DND-41 (cell line): Measurements from ENCODE around the gene REST.

Experiments
- ATAC-seq: fragments of 200-7000 bp; cut with Tn5 transposase; 3 replicates; pipeline ENCODE4 v1.9.1; 2021; ENCODE audit warnings: low read depth; ENCODE audit not compliant: insufficient read depth
- DNase-seq: peaks from one replicate; pipeline ENCODE4 v3.0.0-alpha.2; 2020
- H2AFZ ChIP-seq: 2 replicates; pipeline ENCODE4 v1.6.0; 2012; ENCODE audit warnings: low read depth, low read length
- H3K27ac ChIP-seq: 2 replicates; pipeline ENCODE4 v1.5.1; 2012; ENCODE audit warnings: low read length, inconsistent platforms
- H3K27me3 ChIP-seq: fragments of 200-600 bp; sonication (generic); 2 replicates; pipeline ENCODE4 v1.6.0; 2012; ENCODE audit warnings: low read length, mild to moderate bottlenecking, inconsistent platforms; ENCODE audit not compliant: insufficient read depth, poor library complexity
- H3K36me3 ChIP-seq: 2 replicates; pipeline ENCODE4 v1.5.1; 2012; ENCODE audit warnings: low read length, inconsistent platforms; ENCODE audit not compliant: insufficient read depth
- H3K4me1 ChIP-seq: 2 replicates; pipeline ENCODE4 v1.5.1; 2012; ENCODE audit warnings: mild to moderate bottlenecking, low read length; ENCODE audit not compliant: insufficient read depth
- H3K4me2 ChIP-seq: 2 replicates; pipeline ENCODE4 v1.6.0; 2012; ENCODE audit warnings: mild to moderate bottlenecking, moderate library complexity, low read length, inconsistent platforms; ENCODE audit not compliant: insufficient read depth
- H3K4me3 ChIP-seq, 2 experiments: fragments of 200-600 bp in 1 of 2; shearing (Covaris generic) in 1 of 2; 2 replicates each; pipeline ENCODE4 v1.5.1; 2012 to 2016; ENCODE audit warnings: inconsistent platforms in 2 of 2, low read length in 2 of 2, mild to moderate bottlenecking in 2 of 2, low read depth in 1 of 2, moderate library complexity in 1 of 2
- H3K79me2 ChIP-seq: 2 replicates; pipeline ENCODE4 v1.6.0; 2012; ENCODE audit warnings: low read length, inconsistent platforms; ENCODE audit not compliant: insufficient read depth
- H3K9ac ChIP-seq: 2 replicates; pipeline ENCODE4 v1.6.0; 2012; ENCODE audit warnings: low read depth, mild to moderate bottlenecking, inconsistent platforms, low read length, moderate library complexity
- H3K9me3 ChIP-seq: 2 replicates; pipeline ENCODE4 v1.5.1; 2012; ENCODE audit warnings: low read length, moderate library complexity, mild to moderate bottlenecking, inconsistent platforms; ENCODE audit not compliant: insufficient read depth, severe bottlenecking
- H4K20me1 ChIP-seq: 2 replicates; pipeline ENCODE4 v1.6.0; 2012; ENCODE audit warnings: low read length; ENCODE audit not compliant: insufficient read depth
- CTCF ChIP-seq: IDR thresholded peaks from 2 replicates; pipeline ENCODE4 v1.5.1; 2012; ENCODE audit warnings: borderline replicate concordance, low read length, moderate library complexity, mild to moderate bottlenecking; ENCODE audit not compliant: poor library complexity, severe bottlenecking; ENCODE audit errors: extremely low read depth
- EZH2 ChIP-seq: IDR thresholded peaks from 3 replicates; pipeline ENCODE4 v1.6.1; 2012; ENCODE audit warnings: borderline replicate concordance, low read depth, mild to moderate bottlenecking, moderate library complexity, low read length, inconsistent platforms; ENCODE audit not compliant: severe bottlenecking

Gene REST

GRCh38 chr4:56995525-56995924 is 87.8 kb downstream of the REST start:
- peaks cover 89% of the 10 kb centered on the region for H3K36me3 ChIP-seq
- H3K4me3 ChIP-seq, result no peak overlapping the region
- no peaks in the 10 kb centered on the region for H3K4me1 ChIP-seq
- no peak overlapping the region for H3K27ac ChIP-seq
- peaks cover 23% of the 10 kb centered on the region for H4K20me1 ChIP-seq
- TF ChIP-seq EZH2 (no peak), CTCF (no peak)
- H3K27me3 ChIP-seq, result no peaks in the 10 kb centered on the region
- ATAC-seq (no peak), DNase-seq (no peak)
- no peak overlapping the region for H3K4me2 ChIP-seq
- H3K9me3 ChIP-seq, result no peaks in the 10 kb centered on the region
- H3K79me2 ChIP-seq, result peaks cover 59% of the 10 kb centered on the region
- H3K9ac ChIP-seq, result no peak overlapping the region
- no peak overlapping the region for H2AFZ ChIP-seq

DNA sequence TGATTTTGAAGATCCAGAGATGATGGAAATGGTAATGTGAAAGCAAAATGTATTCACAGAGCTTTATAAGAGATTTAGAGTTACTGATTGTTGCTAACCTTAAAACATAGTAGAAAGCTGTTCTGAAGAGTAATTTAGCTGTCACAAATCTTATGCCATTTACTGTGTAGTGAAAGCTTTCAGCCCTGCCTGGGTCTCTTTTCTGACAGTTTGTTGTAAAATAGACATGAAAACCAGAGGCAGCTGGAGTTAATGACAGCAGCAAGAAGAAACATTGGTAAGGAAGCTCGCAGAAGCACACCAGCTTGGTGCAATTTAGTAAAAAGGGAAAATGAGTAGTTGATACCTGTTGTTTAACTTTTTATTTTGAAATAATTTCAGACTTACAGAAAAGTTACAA is 92.1 kb downstream of the REST start:
- H3K4me2 ChIP-seq, result no peak overlapping the region
- ATAC-seq (no peak), DNase-seq (no peak)
- peaks cover 28% of the 10 kb centered on the region for H3K79me2 ChIP-seq
- peaks cover 14% of the 10 kb centered on the region for H4K20me1 ChIP-seq
- H3K27ac ChIP-seq, result no peak overlapping the region
- no peak overlapping the region for H3K4me3 ChIP-seq
- H3K9me3 ChIP-seq, result no peaks in the 10 kb centered on the region
- no peak overlapping the region for H3K9ac ChIP-seq
- no peaks in the 10 kb centered on the region for H3K27me3 ChIP-seq
- H3K36me3 ChIP-seq, result peaks cover 90% of the 10 kb centered on the region
- H3K4me1 ChIP-seq, result no peaks in the 10 kb centered on the region
- no peak overlapping the region for H2AFZ ChIP-seq
- TF ChIP-seq CTCF (no peak), EZH2 (no peak)

DNA sequence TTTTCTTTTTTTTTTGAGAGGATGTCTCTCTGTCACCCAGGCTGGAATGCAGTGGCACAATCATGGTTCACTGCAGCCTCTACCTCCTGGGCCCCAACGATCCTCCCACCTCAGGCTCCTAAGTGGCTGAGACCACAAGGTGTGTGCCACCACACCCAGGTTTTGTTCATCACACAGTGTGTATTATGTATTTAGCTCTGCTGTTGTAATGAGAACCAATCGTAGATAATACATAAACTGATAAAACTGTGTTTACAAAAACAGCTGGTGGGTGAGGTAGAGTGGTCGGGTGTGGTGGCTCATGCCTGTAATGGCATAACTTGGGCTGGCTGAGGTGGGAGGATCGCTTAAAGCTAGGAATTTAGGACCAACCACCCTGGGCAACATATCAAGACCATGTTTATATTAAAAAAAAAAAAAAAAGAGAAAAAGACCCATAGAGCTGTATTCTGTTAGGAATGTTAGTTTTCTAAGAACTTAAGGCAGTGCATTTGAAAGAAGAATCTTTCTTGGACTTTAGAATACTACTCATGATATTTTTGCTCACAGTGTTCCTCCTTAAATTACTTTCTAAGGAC is 105.9 kb downstream of the REST start:
- Histone ChIP-seq H3K4me2 (no peak overlapping the region), H2AFZ (no peak overlapping the region), H4K20me1 (no peaks in the 10 kb centered on the region), H3K4me1 (no peaks in the 10 kb centered on the region), H3K79me2 (no peaks in the 10 kb centered on the region), H3K27ac (no peak overlapping the region), H3K9me3 (no peaks in the 10 kb centered on the region), H3K36me3 (peaks cover 85% of the 10 kb centered on the region), H3K27me3 (no peaks in the 10 kb centered on the region), H3K9ac (no peak overlapping the region), H3K4me3 (no peak overlapping the region)
- ATAC-seq, result no peak
- TF ChIP-seq CTCF (no peak), EZH2 (no peak)
- DNase-seq, result no peak
